ENCODE measurements around the gene CLINT1. TPM values are rescaled to one million over a fixed set of nuclear protein-coding genes. Genes with fewer than 3 reads are reported as not detected.

The CLINT1 gene
- total and polyA plus RNA-seq, 9 of the 15 experiments (the other 6 are each of a cell fraction or from before 2014, with no cell fraction given) = 23.6 to 125 (median 71.4) TPM

DNA sequence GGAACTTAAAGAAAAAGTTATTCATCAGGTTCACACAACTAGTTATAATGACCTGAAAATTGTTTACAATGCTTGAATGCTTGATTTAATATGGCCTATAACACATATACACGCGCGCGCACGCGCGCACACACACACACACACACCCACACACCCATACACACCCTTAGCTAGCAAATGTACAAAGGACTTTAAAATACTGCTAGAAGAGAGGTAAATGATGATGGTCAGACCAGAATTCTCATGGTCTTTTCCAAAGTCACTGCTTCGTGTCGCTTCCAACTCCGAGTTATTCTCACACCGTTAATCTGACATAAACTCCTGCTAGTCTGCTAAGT, 109.5 kb downstream of the CLINT1 start:
- no peaks in the 10 kb centered on the region for H3K9me1 ChIP-seq (ENCODE audit: control insufficient read depth, insufficient read depth, low read length)
- in situ Hi-C loops (cut with MboI) = no loop called here
- POLR2A ChIA-PET = no interaction called here
- H3K4me3 ChIP-seq = no peak overlapping the region
- H3K4me2 ChIP-seq (ENCODE audit: insufficient read depth, low read length) = no peak overlapping the region
- no peak overlapping the region for H2AFZ ChIP-seq (ENCODE audit: low read depth, low read length)
- H4K20me1 ChIP-seq (replicated peaks; ENCODE audit: control insufficient read depth, insufficient read depth, low read length) = no peaks in the 10 kb centered on the region
- peaks cover 11% of the 10 kb centered on the region; the same call in 1 of the 3 replicates for H3K36me3 ChIP-seq (ENCODE audit: control insufficient read depth, insufficient read depth, low read length)
- FAIRE-seq (no peak), ATAC-seq (no peak), DNase-seq (ENCODE audit: extremely low read depth in 1 of 4, low spot score in 3 of 4) (no peak)
- no TSS peak for BruUV-seq (replicated peaks)
- peaks cover 13 to 17% of the 10 kb centered on the region in 2 experiments; a peak in 4 of 5 replicates for H3K4me1 ChIP-seq (replicated peaks in 1 of 2; ENCODE audit: control insufficient read depth in 2 of 2, insufficient read depth in 2 of 2, low read length in 2 of 2)
- no peaks in the 10 kb centered on the region for H3K27me3 ChIP-seq (ENCODE audit: control insufficient read depth in 2 of 2, insufficient read depth in 2 of 2, low read length in 2 of 2)
- no peak overlapping the region for H3K27ac ChIP-seq (ENCODE audit: extremely low read depth, low read depth, low read length)
- TF ChIP-seq KHSRP (IDR thresholded peaks at IDR 0.05) (no peak), ATF7 (IDR thresholded peaks at IDR 0.05) (no peak), ZNF717 (CRISPR knock-in tag; IDR thresholded peaks at IDR 0.05) (no peak)
- TF ChIP-seq, protein P1, sequence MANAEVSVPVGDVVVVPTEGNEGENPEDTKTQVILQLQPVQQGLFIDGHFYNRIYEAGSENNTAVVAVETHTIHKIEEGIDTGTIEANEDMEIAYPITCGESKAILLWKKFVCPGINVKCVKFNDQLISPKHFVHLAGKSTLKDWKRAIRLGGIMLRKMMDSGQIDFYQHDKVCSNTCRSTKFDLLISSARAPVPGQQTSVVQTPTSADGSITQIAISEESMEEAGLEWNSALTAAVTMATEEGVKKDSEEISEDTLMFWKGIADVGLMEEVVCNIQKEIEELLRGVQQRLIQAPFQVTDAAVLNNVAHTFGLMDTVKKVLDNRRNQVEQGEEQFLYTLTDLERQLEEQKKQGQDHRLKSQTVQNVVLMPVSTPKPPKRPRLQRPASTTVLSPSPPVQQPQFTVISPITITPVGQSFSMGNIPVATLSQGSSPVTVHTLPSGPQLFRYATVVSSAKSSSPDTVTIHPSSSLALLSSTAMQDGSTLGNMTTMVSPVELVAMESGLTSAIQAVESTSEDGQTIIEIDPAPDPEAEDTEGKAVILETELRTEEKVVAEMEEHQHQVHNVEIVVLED (CRISPR knock-in tag; IDR thresholded peaks at IDR 0.05) = no peak
- TF ChIP-seq, protein P2, sequence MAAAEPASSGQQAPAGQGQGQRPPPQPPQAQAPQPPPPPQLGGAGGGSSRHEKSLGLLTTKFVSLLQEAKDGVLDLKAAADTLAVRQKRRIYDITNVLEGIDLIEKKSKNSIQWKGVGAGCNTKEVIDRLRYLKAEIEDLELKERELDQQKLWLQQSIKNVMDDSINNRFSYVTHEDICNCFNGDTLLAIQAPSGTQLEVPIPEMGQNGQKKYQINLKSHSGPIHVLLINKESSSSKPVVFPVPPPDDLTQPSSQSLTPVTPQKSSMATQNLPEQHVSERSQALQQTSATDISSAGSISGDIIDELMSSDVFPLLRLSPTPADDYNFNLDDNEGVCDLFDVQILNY (CRISPR knock-in tag; IDR thresholded peaks at IDR 0.05) = no peak
- TF ChIP-seq, protein P3, sequence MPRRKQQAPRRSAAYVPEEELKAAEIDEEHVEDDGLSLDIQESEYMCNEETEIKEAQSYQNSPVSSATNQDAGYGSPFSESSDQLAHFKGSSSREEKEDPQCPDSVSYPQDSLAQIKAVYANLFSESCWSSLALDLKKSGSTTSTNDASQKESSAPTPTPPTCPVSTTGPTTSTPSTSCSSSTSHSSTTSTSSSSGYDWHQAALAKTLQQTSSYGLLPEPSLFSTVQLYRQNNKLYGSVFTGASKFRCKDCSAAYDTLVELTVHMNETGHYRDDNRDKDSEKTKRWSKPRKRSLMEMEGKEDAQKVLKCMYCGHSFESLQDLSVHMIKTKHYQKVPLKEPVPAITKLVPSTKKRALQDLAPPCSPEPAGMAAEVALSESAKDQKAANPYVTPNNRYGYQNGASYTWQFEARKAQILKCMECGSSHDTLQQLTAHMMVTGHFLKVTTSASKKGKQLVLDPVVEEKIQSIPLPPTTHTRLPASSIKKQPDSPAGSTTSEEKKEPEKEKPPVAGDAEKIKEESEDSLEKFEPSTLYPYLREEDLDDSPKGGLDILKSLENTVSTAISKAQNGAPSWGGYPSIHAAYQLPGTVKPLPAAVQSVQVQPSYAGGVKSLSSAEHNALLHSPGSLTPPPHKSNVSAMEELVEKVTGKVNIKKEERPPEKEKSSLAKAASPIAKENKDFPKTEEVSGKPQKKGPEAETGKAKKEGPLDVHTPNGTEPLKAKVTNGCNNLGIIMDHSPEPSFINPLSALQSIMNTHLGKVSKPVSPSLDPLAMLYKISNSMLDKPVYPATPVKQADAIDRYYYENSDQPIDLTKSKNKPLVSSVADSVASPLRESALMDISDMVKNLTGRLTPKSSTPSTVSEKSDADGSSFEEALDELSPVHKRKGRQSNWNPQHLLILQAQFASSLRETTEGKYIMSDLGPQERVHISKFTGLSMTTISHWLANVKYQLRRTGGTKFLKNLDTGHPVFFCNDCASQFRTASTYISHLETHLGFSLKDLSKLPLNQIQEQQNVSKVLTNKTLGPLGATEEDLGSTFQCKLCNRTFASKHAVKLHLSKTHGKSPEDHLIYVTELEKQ (CRISPR knock-in tag; IDR thresholded peaks at IDR 0.05) = no peak
- peaks cover 11% of the 10 kb centered on the region; the same call in 1 of the 3 replicates for H3K79me2 ChIP-seq (ENCODE audit: control insufficient read depth, insufficient read depth, low read length)
- intact Hi-C loops (cut with micrococcal nuclease) = loop anchor here (10.0 kb wide), 2 partner anchors 605 to 1355 kb away; partner anchors contain the start of gene MED7
- CTCF ChIA-PET (ENCODE audit: low intra/inter-chr PET ratio) = no interaction called here
- no peaks in the 10 kb centered on the region for H3K9me3 ChIP-seq (replicated peaks; ENCODE audit: control insufficient read depth, insufficient read depth, low read depth, low read length)
- 90% methylated on average over 11 of the region's 11 CpGs for WGBS (ENCODE audit: insufficient coverage, low coverage, missing lambda C conversion rate)
- H3K9ac ChIP-seq (ENCODE audit: insufficient read depth in 1 of 2, low read depth in 2 of 2, low read length in 2 of 2) = no peak overlapping the region

Data from K562 (cell line).